KMS-11 (cell line): ENCODE results near the gene SYT3.

Source experiments
- H2AFZ ChIP-seq: fragments of 200-600 bp; sonication (generic); 2 replicates; pipeline ENCODE4 v1.6.1; 2016; ENCODE audit warnings: antibody characterized with exemption, mixed run types, low read depth
- H3K27ac ChIP-seq: fragments of 200-600 bp; sonication (generic); 2 replicates; pipeline ENCODE4 v1.6.1; 2016; ENCODE audit warnings: mild to moderate bottlenecking, mixed run types
- H3K27me3 ChIP-seq: fragments of 200-600 bp; sonication (generic); 2 replicates; pipeline ENCODE4 v1.6.1; 2017; ENCODE audit warnings: mild to moderate bottlenecking, low read depth, mixed run types, moderate library complexity; ENCODE audit not compliant: insufficient read depth
- H3K36me3 ChIP-seq: fragments of 200-600 bp; sonication (generic); 2 replicates; pipeline ENCODE4 v1.6.1; 2017; ENCODE audit warnings: mild to moderate bottlenecking, mixed run types; ENCODE audit not compliant: insufficient read depth
- H3K4me1 ChIP-seq: fragments of 200-600 bp; sonication (generic); 2 replicates; pipeline ENCODE4 v1.6.1; 2016; ENCODE audit warnings: mild to moderate bottlenecking, low read depth, mixed run types; ENCODE audit not compliant: poor library complexity, severe bottlenecking
- H3K4me2 ChIP-seq: fragments of 200-600 bp; sonication (generic); 2 replicates; pipeline ENCODE4 v1.7.0; 2016; ENCODE audit warnings: mild to moderate bottlenecking, mixed run types
- H3K4me3 ChIP-seq: fragments of 200-600 bp; sonication (generic); IDR thresholded peaks from 2 replicates; pipeline ENCODE4 v1.6.1; 2017; ENCODE audit warnings: low read depth, low read length, mixed read lengths; ENCODE audit not compliant: insufficient read depth
- H3K79me2 ChIP-seq: fragments of 200-600 bp; sonication (generic); 2 replicates; pipeline ENCODE4 v1.6.1; 2016; ENCODE audit warnings: low read depth, mixed run types; ENCODE audit not compliant: insufficient read depth
- H3K9ac ChIP-seq: fragments of 200-600 bp; sonication (generic); 2 replicates; pipeline ENCODE4 v1.6.1; 2016; ENCODE audit warnings: mild to moderate bottlenecking, mixed run types
- H4K20me1 ChIP-seq: fragments of 200-600 bp; sonication (generic); 2 replicates; pipeline ENCODE4 v1.6.1; 2016; ENCODE audit warnings: mild to moderate bottlenecking, mixed run types; ENCODE audit not compliant: insufficient read depth
- TF ChIP-seq, protein P1 (sequence below): fragments of 200-600 bp; sonication (generic); conservative IDR thresholded peaks from 2 replicates; pipeline ENCODE4 v1.6.1; 2017; ENCODE audit warnings: low read depth, mild to moderate bottlenecking, antibody characterized with exemption, low read length, moderate library complexity, mixed read lengths

SYT3 gene

DNA sequence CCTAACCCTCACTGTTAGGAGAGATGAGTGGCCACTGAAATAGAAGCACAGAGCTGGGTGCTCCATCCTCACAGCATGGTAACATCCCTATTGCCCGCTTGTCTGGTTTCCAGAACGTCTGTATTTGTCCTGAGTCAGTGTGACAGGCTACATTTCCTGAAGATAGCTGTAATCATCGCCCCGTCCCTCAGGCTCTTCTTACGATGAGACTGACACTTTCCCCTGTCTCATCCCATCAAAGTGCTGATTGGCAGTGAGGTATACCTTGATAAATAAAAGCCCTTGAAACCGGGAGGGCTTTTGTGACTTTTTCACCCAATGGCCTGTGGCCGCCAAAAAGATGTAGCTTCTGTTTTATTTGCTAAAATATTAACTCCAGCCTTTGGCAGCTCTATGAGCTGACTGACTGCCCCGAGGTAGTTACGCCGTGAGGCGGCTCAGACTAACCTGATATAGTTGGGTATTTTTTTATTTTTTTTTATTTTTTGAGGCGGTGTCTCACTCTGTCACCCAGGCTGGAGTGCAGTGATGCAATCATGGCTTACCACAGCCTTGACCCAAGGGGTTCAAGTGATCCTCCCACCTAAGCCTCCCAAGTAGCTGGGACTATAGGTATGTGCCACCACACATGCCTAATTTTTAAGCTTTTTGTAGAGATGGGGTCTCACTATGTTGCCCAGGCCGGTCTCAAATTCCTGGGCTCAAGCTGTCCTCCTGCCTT, 65.8 kb downstream of the SYT3 start:
- no peak overlapping the region for H3K27ac ChIP-seq
- H3K4me1 ChIP-seq = no peaks in the 10 kb centered on the region
- no peaks in the 10 kb centered on the region for H4K20me1 ChIP-seq
- TF ChIP-seq, protein P1, sequence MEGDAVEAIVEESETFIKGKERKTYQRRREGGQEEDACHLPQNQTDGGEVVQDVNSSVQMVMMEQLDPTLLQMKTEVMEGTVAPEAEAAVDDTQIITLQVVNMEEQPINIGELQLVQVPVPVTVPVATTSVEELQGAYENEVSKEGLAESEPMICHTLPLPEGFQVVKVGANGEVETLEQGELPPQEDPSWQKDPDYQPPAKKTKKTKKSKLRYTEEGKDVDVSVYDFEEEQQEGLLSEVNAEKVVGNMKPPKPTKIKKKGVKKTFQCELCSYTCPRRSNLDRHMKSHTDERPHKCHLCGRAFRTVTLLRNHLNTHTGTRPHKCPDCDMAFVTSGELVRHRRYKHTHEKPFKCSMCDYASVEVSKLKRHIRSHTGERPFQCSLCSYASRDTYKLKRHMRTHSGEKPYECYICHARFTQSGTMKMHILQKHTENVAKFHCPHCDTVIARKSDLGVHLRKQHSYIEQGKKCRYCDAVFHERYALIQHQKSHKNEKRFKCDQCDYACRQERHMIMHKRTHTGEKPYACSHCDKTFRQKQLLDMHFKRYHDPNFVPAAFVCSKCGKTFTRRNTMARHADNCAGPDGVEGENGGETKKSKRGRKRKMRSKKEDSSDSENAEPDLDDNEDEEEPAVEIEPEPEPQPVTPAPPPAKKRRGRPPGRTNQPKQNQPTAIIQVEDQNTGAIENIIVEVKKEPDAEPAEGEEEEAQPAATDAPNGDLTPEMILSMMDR = no peak
- no peak overlapping the region for H3K4me2 ChIP-seq
- no peaks in the 10 kb centered on the region for H3K36me3 ChIP-seq
- no peak overlapping the region for H2AFZ ChIP-seq
- no peaks in the 10 kb centered on the region for H3K79me2 ChIP-seq
- H3K4me3 ChIP-seq = no peak overlapping the region
- no peak overlapping the region for H3K9ac ChIP-seq
- H3K27me3 ChIP-seq = peaks cover 40% of the 10 kb centered on the region; the same call in 1 of the 2 replicates
